Astrocyte (in vitro differentiated cells and primary cell): ENCODE results near the gene MED12L. TPM values are rescaled to one million over a fixed set of nuclear protein-coding genes. Genes with fewer than 3 reads are reported as not detected.

Experiments
- DNase-seq: peaks from one replicate; pipeline ENCODE4 v3.0.0-alpha.2; 2010; ENCODE audit warnings: low read depth
- FAIRE-seq: peaks from 2 replicates; lab custom pipeline; 2011; peaks lifted over from hg19 to GRCh38; lab: Jason Lieb, UNC
- H2AFZ ChIP-seq: 2 replicates; pipeline ENCODE4 v1.6.0; 2012; ENCODE audit warnings: low read depth, low read length, inconsistent platforms
- H3K27ac ChIP-seq: 2 replicates; pipeline ENCODE4 v1.5.1; 2011; ENCODE audit warnings: low read depth, low read length, inconsistent platforms
- H3K27me3 ChIP-seq: 2 replicates; pipeline ENCODE4 v1.6.0; 2011; ENCODE audit warnings: low read length, inconsistent platforms; ENCODE audit not compliant: insufficient read depth
- H3K36me3 ChIP-seq: 2 replicates; pipeline ENCODE4 v1.5.1; 2011; ENCODE audit warnings: low read length, inconsistent platforms; ENCODE audit not compliant: insufficient read depth
- H3K4me1 ChIP-seq: 2 replicates; pipeline ENCODE4 v1.5.1; 2011; ENCODE audit warnings: low read length, inconsistent platforms; ENCODE audit not compliant: insufficient read depth
- H3K4me2 ChIP-seq: 2 replicates; pipeline ENCODE4 v1.6.0; 2012; ENCODE audit warnings: low read length, inconsistent platforms
- H3K4me3 ChIP-seq: 2 replicates; pipeline ENCODE4 v1.5.1; 2011; ENCODE audit warnings: low read depth, mild to moderate bottlenecking, low read length, inconsistent platforms; ENCODE audit not compliant: insufficient read depth
- H3K79me2 ChIP-seq: 2 replicates; pipeline ENCODE4 v1.6.0; 2012; ENCODE audit warnings: mild to moderate bottlenecking, low read length, inconsistent platforms; ENCODE audit not compliant: insufficient read depth
- H3K9ac ChIP-seq: 2 replicates; pipeline ENCODE4 v1.6.0; 2012; ENCODE audit warnings: mild to moderate bottlenecking, low read length, inconsistent platforms
- H3K9me3 ChIP-seq: 2 replicates; pipeline ENCODE4 v1.5.1; 2012; ENCODE audit warnings: low read depth, mild to moderate bottlenecking, low read length, inconsistent platforms; ENCODE audit not compliant: insufficient read depth
- H4K20me1 ChIP-seq: 2 replicates; pipeline ENCODE4 v1.6.0; 2012; ENCODE audit warnings: low read length, inconsistent platforms; ENCODE audit not compliant: insufficient read depth
- H3K27ac Mint-ChIP-seq: one replicate; pipeline ENCODE4 v1.8.0; 2021; ENCODE audit warnings: mild to moderate bottlenecking, mixed read lengths; ENCODE audit not compliant: unreplicated experiment
- H3K27me3 Mint-ChIP-seq: one replicate; pipeline ENCODE4 v1.8.0; 2021; ENCODE audit warnings: low read depth, mixed read lengths; ENCODE audit not compliant: unreplicated experiment
- H3K36me3 Mint-ChIP-seq: one replicate; pipeline ENCODE4 v1.8.0; 2021; ENCODE audit warnings: low read depth, mixed read lengths; ENCODE audit not compliant: unreplicated experiment
- H3K4me1 Mint-ChIP-seq: one replicate; pipeline ENCODE4 v1.8.0; 2021; ENCODE audit warnings: low read depth, mixed read lengths; ENCODE audit not compliant: unreplicated experiment
- H3K4me3 Mint-ChIP-seq: one replicate; pipeline ENCODE4 v1.8.0; 2021; ENCODE audit warnings: mild to moderate bottlenecking, moderate library complexity, mixed read lengths; ENCODE audit not compliant: unreplicated experiment
- H3K9me3 Mint-ChIP-seq: one replicate; pipeline ENCODE4 v1.8.0; 2021; ENCODE audit warnings: mild to moderate bottlenecking, mixed read lengths; ENCODE audit not compliant: unreplicated experiment
- CTCF ChIP-seq: IDR thresholded peaks from 2 replicates; pipeline ENCODE4 v1.5.1; 2011; ENCODE audit warnings: low read depth, mild to moderate bottlenecking, inconsistent platforms, low read length, moderate library complexity; ENCODE audit not compliant: insufficient read depth
- EZH2 ChIP-seq: IDR thresholded peaks from 2 replicates; pipeline ENCODE4 v1.6.1; 2012; ENCODE audit warnings: mild to moderate bottlenecking, low read length, inconsistent platforms; ENCODE audit not compliant: insufficient read depth
- total RNA-seq: library from RNA; stranded (reverse); gene quantifications from 2 replicates; pipeline ENCODE4 v1.2.1, GENCODE V29; 2021

The MED12L gene
- total RNA-seq, 1 donor from 2014 or later, result 8.2 TPM

GRCh38 chr3:151174351-151174750, 88.9 kb downstream of the MED12L start:
- H3K36me3 Mint-ChIP-seq, result peaks cover 5% of the 10 kb centered on the region
- no peaks in the 10 kb centered on the region for H3K9me3 Mint-ChIP-seq
- no peaks in the 10 kb centered on the region for H3K27me3 ChIP-seq
- H3K4me1 Mint-ChIP-seq, result peaks cover 17% of the 10 kb centered on the region
- H3K4me2 ChIP-seq, result no peak overlapping the region
- no peak overlapping the region for H3K4me3 Mint-ChIP-seq
- H3K27ac ChIP-seq, result no peak overlapping the region
- no peak for FAIRE-seq
- H2AFZ ChIP-seq, result no peak overlapping the region
- no peaks in the 10 kb centered on the region for H3K79me2 ChIP-seq
- H3K27ac Mint-ChIP-seq, result no peak overlapping the region
- TF ChIP-seq CTCF (no peak), EZH2 (no peak)
- H3K27me3 Mint-ChIP-seq, result no peaks in the 10 kb centered on the region
- H3K4me3 ChIP-seq, result no peak overlapping the region
- H3K36me3 ChIP-seq, result no peaks in the 10 kb centered on the region
- H3K4me1 ChIP-seq, result no peaks in the 10 kb centered on the region
- H3K9me3 ChIP-seq, result no peaks in the 10 kb centered on the region
- no peak for DNase-seq
- no peaks in the 10 kb centered on the region for H4K20me1 ChIP-seq
- H3K9ac ChIP-seq, result no peak overlapping the region

- Histone ChIP-seq H3K9ac (no peak overlapping the region), H3K27me3 (no peaks in the 10 kb centered on the region), H3K4me3 (no peak overlapping the region), H3K4me1 (no peaks in the 10 kb centered on the region), H3K4me2 (no peak overlapping the region), H2AFZ (no peak overlapping the region), H4K20me1 (no peaks in the 10 kb centered on the region), H3K9me3 (no peaks in the 10 kb centered on the region), H3K36me3 (no peaks in the 10 kb centered on the region), H3K27ac (no peak overlapping the region), H3K79me2 (no peaks in the 10 kb centered on the region)
- no peak for TF ChIP-seq CTCF
- TF ChIP-seq EZH2, result no peak
- H3K27ac Mint-ChIP-seq, result no peak overlapping the region
- peaks cover 7% of the 10 kb centered on the region for H3K4me1 Mint-ChIP-seq
- H3K9me3 Mint-ChIP-seq, result no peaks in the 10 kb centered on the region
- peaks cover 5% of the 10 kb centered on the region for H3K36me3 Mint-ChIP-seq
- H3K27me3 Mint-ChIP-seq, result no peaks in the 10 kb centered on the region
- FAIRE-seq, result no peak
- H3K4me3 Mint-ChIP-seq, result no peak overlapping the region
- DNase-seq, result no peak
Measured at GRCh38 chr3:151175952-151176351, 90.5 kb downstream of the MED12L start.

- Histone ChIP-seq H3K4me1 (no peaks in the 10 kb centered on the region), H3K4me2 (no peak overlapping the region), H4K20me1 (no peaks in the 10 kb centered on the region), H3K9me3 (no peaks in the 10 kb centered on the region), H3K27me3 (no peaks in the 10 kb centered on the region), H3K27ac (no peak overlapping the region), H3K79me2 (no peaks in the 10 kb centered on the region), H2AFZ (no peak overlapping the region), H3K4me3 (no peak overlapping the region), H3K9ac (no peak overlapping the region), H3K36me3 (no peaks in the 10 kb centered on the region)
- H3K4me1 Mint-ChIP-seq, result no peaks in the 10 kb centered on the region
- DNase-seq, result no peak
- H3K4me3 Mint-ChIP-seq, result no peak overlapping the region
- FAIRE-seq, result no peak
- H3K27me3 Mint-ChIP-seq, result no peaks in the 10 kb centered on the region
- TF ChIP-seq EZH2 (no peak), CTCF (no peak)
- no peaks in the 10 kb centered on the region for H3K36me3 Mint-ChIP-seq
- H3K27ac Mint-ChIP-seq, result no peak overlapping the region
- no peaks in the 10 kb centered on the region for H3K9me3 Mint-ChIP-seq
Measured at GRCh38 chr3:151178208-151178845, 92.9 kb downstream of the MED12L start.
